ENCODE data around the gene STK11.
A peak's percentile ranks its signal among the peaks of the same experiment; 100 is the strongest.

STK11 gene

DNA sequence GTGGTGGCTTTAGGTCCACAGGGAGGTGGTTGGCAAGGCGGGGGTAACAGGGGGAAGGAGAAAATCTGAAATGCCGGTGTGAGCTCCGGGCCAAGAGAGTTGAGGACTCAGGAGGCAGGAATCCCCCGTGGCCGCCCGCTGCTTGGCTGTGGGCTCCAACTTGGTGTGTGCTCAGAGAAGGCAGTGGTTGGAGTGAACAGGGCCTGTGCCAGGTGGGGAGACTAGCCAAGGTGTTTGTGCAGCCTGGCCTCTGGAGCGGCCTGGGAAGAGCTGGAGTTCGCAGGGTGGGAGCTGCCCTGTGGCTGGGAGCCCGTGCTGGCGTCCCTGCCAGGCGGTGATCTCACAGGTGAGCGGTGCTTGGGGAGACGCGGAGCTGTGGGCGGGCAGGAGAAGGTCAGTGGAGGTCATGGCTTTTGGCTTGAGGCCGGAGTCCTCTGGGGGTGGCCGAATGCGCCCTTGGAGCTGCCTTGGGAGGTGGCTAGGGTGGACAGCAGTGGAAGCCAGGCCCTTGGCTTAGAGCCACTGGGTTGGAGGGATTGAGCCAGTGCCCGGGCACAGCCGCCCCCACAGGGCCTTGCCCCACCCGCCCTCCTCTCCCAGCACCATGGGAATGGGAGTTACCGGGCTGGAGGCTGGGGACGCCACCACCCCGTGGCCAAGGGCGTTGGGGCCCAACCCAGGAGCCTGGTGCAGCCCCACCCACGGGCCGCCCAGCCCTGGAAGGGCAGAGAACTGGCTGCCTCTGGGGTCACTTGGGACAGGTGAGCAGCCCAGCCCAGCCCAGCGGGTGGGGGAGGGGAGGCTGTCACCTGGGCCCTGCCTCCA lies 56.4 kb downstream of the STK11 start:
- TF ChIP-seq, protein P1, sequence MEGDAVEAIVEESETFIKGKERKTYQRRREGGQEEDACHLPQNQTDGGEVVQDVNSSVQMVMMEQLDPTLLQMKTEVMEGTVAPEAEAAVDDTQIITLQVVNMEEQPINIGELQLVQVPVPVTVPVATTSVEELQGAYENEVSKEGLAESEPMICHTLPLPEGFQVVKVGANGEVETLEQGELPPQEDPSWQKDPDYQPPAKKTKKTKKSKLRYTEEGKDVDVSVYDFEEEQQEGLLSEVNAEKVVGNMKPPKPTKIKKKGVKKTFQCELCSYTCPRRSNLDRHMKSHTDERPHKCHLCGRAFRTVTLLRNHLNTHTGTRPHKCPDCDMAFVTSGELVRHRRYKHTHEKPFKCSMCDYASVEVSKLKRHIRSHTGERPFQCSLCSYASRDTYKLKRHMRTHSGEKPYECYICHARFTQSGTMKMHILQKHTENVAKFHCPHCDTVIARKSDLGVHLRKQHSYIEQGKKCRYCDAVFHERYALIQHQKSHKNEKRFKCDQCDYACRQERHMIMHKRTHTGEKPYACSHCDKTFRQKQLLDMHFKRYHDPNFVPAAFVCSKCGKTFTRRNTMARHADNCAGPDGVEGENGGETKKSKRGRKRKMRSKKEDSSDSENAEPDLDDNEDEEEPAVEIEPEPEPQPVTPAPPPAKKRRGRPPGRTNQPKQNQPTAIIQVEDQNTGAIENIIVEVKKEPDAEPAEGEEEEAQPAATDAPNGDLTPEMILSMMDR (conservative IDR thresholded peaks at IDR 0.05; ENCODE audit: low read depth, low read length) = no peak
- peak overlapping the region; percentile 60 for H3K4me3 ChIP-seq (ENCODE audit: low read length)
- no peak for DNase-seq (ENCODE audit: low read depth)

DNA sequence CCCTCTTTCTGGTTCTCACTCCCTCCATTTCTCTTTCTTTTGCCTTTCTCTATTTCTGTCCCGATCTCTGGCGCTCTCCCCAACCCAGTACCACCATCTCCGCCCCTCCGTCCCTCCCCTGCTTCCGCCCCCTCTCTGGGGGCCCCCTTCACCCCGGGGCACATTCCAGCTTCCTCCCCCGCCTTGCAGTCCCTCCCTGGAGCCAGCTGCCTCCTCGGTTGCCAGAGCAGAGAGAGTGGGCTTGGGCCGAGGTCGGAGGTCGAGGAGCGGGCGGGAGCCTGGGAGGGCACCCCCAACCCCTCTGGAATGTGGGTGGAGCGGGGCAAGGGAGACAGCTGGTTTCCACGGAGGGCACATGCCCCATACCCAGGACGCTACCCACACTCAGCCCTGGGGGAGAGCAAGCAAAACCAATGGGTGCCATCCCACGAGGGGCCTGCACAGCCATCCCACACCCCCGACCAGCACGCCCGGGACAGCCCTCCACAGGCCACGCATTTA lies 57.1 kb downstream of the STK11 start:
- peak overlapping the region; percentile 60 for H3K4me3 ChIP-seq (ENCODE audit: low read length)
- TF ChIP-seq, protein P1 (conservative IDR thresholded peaks at IDR 0.05; ENCODE audit: low read depth, low read length) = no peak
- no peak for DNase-seq (ENCODE audit: low read depth)

DNA sequence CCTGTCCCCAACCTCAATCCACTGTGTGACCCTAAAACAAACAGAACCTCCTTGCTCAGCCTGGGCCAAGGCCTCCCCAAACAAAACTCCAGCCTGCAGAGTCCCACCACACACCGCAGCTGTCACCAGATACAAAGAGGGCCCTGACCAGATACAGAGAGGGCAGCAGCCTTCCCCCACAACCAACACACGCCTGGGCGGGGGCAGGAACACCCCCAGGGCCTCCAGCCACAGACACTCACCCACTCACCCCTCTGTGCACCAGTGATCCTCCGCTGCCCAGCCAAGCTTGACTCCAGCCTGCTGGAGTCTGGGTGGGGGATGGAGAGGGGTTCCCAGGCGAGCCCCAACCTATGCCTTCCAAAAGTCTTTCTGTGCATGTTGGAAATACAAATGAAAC lies 57.6 kb downstream of the STK11 start:
- TF ChIP-seq, protein P1 (conservative IDR thresholded peaks at IDR 0.05; ENCODE audit: low read depth, low read length) = no peak
- no peak for DNase-seq (ENCODE audit: low read depth)
- H3K4me3 ChIP-seq (ENCODE audit: low read length) = no peak overlapping the region

DNA sequence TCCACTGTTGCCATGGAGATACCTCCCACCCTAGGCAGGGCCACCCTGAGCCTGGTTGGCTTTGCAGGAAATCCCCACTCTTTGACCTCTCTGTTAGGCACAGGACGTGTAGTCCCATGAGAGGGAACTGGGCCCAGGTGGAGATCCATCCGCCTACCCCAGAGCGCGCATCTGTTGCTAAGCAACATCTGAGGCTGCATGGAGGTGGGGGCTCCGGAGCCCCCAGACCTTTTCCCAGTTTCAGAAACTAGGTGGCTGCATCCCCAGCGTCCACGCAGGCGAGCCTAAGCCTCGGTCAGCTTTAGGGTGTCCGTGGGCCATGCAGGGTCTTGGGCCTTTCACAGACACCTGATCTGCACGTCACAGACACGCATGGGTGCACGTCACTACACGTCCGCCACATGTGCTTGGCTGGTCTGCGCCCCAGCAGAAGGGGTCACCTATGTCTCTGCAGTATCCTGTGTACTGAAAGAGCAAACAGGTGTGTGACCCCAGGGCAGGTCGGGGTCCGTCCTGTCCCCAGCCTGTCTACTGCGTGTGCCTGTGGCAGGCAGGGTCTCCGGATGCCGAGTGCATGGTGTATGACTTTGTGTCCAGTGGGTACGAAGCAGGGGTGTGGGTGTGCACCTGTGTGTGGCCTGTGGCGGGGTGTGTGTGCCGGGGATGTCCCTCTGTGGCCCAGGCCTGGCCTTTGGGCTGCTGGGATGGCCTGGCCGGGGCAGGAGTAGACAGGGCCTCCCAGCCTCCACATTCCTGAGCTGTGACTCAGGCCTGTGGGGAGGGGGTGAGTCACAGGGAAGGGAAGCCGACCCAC lies 59.4 kb downstream of the STK11 start:
- TF ChIP-seq, protein P1 (conservative IDR thresholded peaks at IDR 0.05; ENCODE audit: low read depth, low read length) = no peak
- DNase-seq (ENCODE audit: low read depth) = no peak
- H3K4me3 ChIP-seq (ENCODE audit: low read length) = no peak overlapping the region

DNA sequence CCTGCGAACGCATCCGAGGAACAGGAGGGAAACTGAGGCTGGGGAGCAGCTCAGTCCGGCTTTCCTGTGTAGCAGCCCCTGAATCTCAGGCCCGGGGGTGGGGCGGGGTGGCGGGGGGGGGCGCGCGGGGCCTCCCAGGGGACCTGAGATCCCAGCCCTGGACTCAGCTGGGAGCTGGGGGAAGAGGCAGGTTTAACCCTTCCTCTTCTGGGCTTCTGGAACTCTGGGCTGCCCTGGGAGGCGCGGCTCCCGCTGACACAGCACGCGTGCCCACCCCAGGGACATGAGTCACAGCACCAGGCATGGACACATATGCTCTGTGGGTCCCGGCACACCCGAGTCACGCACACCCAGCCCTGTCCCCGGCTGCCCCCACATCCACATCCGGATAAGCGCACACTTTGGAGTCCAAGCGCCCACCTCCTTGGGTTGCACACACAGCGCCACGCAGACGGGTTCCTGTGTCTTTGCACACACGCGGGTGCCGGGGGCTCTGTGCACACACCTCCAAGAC lies 60.1 kb downstream of the STK11 start:
- peak overlapping the region; percentile 40 for H3K4me3 ChIP-seq (ENCODE audit: low read length)
- TF ChIP-seq, protein P1 (conservative IDR thresholded peaks at IDR 0.05; ENCODE audit: low read depth, low read length) = no peak
- no peak for DNase-seq (ENCODE audit: low read depth)

DNA sequence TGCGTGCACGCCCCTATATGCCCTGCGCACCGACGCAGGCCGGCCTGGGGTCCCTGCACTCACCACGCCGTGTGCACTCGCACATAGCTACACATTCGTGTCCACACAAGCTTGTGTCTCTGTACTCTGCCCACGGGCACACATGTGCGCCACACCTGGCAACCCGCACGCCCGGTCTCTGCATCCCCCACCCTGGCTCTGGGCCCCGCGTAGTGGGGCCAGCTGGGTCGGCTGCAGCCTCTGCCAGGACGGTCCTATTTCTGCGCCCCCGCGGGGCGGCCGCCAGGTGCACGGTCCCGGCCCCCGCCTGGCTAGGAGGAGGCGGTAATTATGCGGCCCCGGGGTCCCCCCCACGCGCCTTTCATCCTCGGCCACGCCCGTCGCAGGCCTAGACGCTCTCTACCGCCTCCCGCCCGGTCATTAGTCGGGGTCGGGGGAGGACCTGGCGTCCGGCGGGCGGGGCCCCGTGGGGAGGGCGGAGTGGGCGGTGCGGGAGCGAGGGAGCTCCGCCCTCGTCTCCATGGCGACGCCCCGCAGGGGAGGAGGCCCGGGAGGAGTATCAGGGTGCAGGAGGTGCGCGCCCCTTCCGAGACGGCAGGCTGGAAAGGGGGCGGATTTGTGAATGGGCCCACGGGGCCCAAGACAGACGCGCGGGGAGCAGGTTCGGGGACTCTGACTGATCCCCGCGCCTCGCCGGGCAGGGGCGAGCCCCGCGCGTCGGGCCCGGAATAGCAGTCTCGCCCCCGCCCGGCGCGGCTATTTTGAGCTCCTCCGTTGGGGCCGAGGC lies 60.7 kb downstream of the STK11 start:
- DNase-seq (ENCODE audit: low read depth) = no peak
- peak overlapping the region; percentile 40 for H3K4me3 ChIP-seq (ENCODE audit: low read length)
- TF ChIP-seq, protein P1 (conservative IDR thresholded peaks at IDR 0.05; ENCODE audit: low read depth, low read length) = no peak
